Measurements from ENCODE around the gene TRAFD1.

TRAFD1 gene

DNA sequence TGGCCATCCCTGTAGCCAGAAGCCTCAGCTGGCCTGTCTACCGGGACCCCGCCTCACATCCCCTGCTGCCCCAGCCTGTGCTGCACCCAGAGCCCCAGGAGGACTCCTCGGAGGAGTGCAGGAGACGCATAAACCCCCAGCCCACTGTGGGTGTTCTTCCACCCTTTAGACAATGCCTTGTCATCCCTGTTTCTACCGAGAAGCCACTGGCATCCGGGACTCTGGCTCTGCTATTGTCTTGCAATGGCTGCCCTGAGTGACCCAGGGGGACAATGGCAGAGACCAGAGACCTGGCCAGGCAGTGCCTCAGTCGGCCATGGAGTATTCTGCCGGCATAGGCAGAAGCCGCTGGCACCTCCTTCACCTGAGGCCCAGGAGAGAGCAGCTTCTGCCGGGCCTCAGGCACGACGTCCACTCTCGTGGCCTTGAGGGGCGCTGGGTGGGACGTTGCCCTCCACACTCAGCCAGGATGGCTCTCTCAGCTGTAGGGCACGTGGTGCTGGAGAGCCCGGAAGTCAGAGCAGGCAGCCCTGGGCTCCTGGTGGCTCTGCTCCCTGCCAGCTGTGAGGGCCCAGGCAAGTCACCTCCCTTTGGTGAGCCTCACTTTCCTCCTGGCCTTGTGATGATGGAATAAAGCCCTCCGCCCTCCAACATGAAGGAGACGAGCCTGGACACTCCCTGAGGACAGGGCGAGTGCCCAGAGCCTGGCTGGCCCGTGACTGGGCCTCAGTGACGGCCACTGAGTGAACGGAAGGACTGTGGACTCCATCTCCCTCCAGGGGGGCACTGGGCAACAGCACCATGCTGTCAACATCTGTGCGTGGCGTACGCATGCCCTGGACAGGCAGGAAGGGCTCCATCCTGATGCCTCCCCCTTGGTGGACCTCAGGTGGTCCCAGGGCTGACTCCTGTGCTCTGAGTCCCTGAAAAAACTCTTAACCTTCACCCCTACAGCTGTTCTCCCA is 41.0 kb downstream of the TRAFD1 start:
- H3K4me3 ChIP-seq (ENCODE audit: low read depth, low read length), result no peak overlapping the region
- TF ChIP-seq CTCF (IDR thresholded peaks at IDR 0.05; ENCODE audit: borderline replicate concordance, insufficient read depth, low read depth, low read length), result no peak

GRCh38 chr12:112167031-112167461 is 41.7 kb downstream of the TRAFD1 start:
- TF ChIP-seq CTCF (IDR thresholded peaks at IDR 0.05; ENCODE audit: borderline replicate concordance, insufficient read depth, low read depth, low read length), result no peak
- H3K4me3 ChIP-seq (ENCODE audit: low read depth, low read length), result no peak overlapping the region

- TF ChIP-seq CTCF (IDR thresholded peaks at IDR 0.05; ENCODE audit: borderline replicate concordance, insufficient read depth, low read depth, low read length), result no peak
Measured at GRCh38 chr12:112167718-112168525, 42.6 kb downstream of the TRAFD1 start.

DNA sequence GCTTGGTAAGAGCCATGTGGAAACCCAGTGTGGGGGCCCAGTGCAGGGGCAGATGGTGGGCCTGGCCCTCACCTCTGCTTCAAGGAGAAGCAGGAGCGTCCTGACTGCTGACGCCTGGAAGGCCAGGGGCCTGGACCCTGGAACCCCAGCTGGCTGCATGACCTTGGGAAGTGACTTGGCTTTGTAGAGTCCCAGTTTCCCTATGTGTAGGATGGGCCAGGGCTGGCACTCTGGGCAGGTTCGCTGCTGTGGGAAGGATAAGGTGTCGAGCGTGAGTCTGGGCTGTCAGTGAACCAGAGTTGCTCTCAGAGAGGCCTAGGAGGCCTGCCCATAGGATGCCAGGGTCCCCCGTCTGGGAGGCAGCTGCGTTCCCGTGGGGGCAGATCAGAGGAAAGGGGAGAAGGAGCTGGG is 43.2 kb downstream of the TRAFD1 start:
- H3K4me3 ChIP-seq (ENCODE audit: low read depth, low read length), result no peak overlapping the region
- no peak for TF ChIP-seq CTCF (IDR thresholded peaks at IDR 0.05; ENCODE audit: borderline replicate concordance, insufficient read depth, low read depth, low read length)

More at GRCh38 chr12:112167718-112168525, 42.6 kb downstream of the TRAFD1 start:
- H3K4me3 ChIP-seq (ENCODE audit: low read depth, low read length), result no peak overlapping the region

- no peak for TF ChIP-seq CTCF (IDR thresholded peaks at IDR 0.05; ENCODE audit: borderline replicate concordance, insufficient read depth, low read depth, low read length)
Measured at GRCh38 chr12:112169161-112169872, 44.0 kb downstream of the TRAFD1 start.

DNA sequence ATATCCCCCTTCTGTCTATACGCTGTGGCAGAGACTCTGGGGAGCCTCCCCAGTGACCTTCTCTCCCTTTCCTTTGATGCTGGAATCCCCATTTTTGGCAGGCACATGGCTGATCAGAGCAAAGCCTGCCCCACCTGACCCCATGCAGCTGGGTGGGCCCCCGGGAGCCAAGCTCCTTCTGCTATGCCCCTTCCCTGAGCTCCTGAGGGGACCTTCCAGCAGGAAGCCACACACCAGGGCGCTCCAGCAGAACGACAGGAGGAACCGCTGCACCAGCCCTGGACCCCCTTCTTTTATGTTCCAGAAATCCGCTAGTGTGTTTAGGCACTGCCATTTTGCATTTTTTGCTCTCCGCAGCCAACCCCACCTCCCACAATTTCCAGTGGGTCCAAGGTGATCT is 44.6 kb downstream of the TRAFD1 start:
- H3K4me3 ChIP-seq (ENCODE audit: low read depth, low read length), result no peak overlapping the region
- no peak for TF ChIP-seq CTCF (IDR thresholded peaks at IDR 0.05; ENCODE audit: borderline replicate concordance, insufficient read depth, low read depth, low read length)

More at GRCh38 chr12:112169161-112169872, 44.0 kb downstream of the TRAFD1 start:
- H3K4me3 ChIP-seq (ENCODE audit: low read depth, low read length), result no peak overlapping the region

All from GM12875 (cell line).